ENCODE measurements around the gene SDR42E1. TPM values are rescaled to one million over a fixed set of nuclear protein-coding genes. Genes with fewer than 3 reads are reported as not detected.

The SDR42E1 gene
- total RNA-seq, 1 experiment from 2014 or later, result 17.4 TPM

DNA sequence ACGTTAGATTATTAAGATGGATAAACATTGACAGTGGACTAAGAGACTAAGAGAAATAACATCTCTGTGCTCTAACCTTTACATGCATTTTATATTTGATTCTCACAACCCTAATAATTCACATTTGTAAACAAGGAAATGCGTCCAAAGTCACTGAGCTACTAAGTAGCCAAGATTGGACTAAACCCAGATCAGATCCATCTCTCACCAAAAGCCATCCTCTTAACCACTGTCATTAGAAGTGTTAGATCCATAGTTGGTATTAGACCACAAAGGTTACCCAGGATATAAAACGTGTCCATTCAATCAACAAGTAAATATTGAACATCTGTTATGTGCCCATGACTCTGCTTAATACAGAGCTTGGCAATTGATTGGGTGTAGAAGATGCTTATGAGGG is 29.0 kb upstream of the SDR42E1 start:
- DNase-seq (ENCODE audit: low read depth, low spot score) (no peak), ATAC-seq (no peak)
- no peaks in the 10 kb centered on the region for H3K9me3 ChIP-seq (ENCODE audit: control insufficient read depth in 1 of 2, insufficient read depth in 1 of 2, low read depth in 1 of 2, low read length in 2 of 2)
- TF ChIP-seq CEBPB (IDR thresholded peaks at IDR 0.05; ENCODE audit: low read depth) (no peak), SP1 (IDR thresholded peaks at IDR 0.05; ENCODE audit: low read depth) (no peak), POLR2A (IDR thresholded peaks at IDR 0.05; ENCODE audit: borderline replicate concordance, extremely low read depth, insufficient read depth, insufficient read length) (no peak), ZNF274 (IDR thresholded peaks at IDR 0.05; ENCODE audit: low read depth, low read length) (no peak), FOSL1 (IDR thresholded peaks at IDR 0.05; ENCODE audit: low read depth) (no peak)
- CTCF ChIA-PET, result interaction anchor here (1.3 kb wide), 1 partner anchor 43 kb away, joined by 3 read pairs; no protein-coding TSS in a partner anchor
- peaks cover 52% of the 10 kb centered on the region for H3K27me3 ChIP-seq (ENCODE audit: insufficient read depth, low read length)
- H3K27ac ChIP-seq (ENCODE audit: low read depth, low read length), result no peak overlapping the region
- peaks cover 0 to 5% of the 10 kb centered on the region in 2 experiments; a peak in 1 of 4 replicates for H3K4me1 ChIP-seq (ENCODE audit: control insufficient read depth in 1 of 2, insufficient read depth in 2 of 2, low read length in 2 of 2)
- H3K4me2 ChIP-seq (ENCODE audit: low read length), result no peak overlapping the region
- no peaks in the 10 kb centered on the region for H3K79me2 ChIP-seq (ENCODE audit: insufficient read depth, low read length)
- no peak overlapping the region for H3K9ac ChIP-seq (ENCODE audit: low read length)
- intact Hi-C loops (cut with micrococcal nuclease), result no loop called here
- H2AFZ ChIP-seq (ENCODE audit: low read depth, low read length, poor library complexity, severe bottlenecking), result no peak overlapping the region
- RAD21 ChIA-PET (ENCODE audit: low non-redundant PET in 1 of 2, low total read pairs in 2 of 2, uncharacterized antibody in 2 of 2, unreplicated experiment in 2 of 2), result no interaction called here
- BruUV-seq (replicated peaks), result no TSS peak
- H3K4me3 ChIP-seq (replicated peaks in 1 of 2; ENCODE audit: low read depth in 1 of 2, low read length in 2 of 2), result no peak overlapping the region
- no peaks in the 10 kb centered on the region for H3K9me2 ChIP-seq (ENCODE audit: insufficient read depth)
- no peaks in the 10 kb centered on the region for H3K36me3 ChIP-seq (ENCODE audit: control insufficient read depth in 1 of 2, insufficient read depth in 2 of 2, low read length in 2 of 2)
- POLR2A ChIA-PET, result no interaction called here
- H4K20me1 ChIP-seq (ENCODE audit: insufficient read depth), result no peaks in the 10 kb centered on the region

DNA sequence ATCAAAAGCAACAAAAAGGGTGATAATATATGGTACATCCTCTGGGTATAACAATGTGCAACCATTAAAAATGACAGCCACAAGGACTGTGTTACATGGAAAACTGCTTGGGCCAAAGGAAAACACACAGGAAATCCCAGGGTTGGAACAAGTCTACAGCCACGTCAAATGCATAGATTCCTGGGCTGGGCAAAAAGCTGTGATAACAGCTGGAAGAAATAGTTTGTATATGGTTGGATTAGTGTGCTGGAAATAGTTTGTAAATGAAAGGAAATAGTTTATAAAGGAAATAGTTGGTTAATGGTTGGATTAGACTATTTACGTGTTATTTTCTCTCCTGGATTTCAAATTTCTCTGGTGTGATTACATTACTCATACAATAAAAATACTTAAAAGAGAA is 26.4 kb upstream of the SDR42E1 start:
- intact Hi-C loops (cut with micrococcal nuclease), result no loop called here
- H2AFZ ChIP-seq (ENCODE audit: low read depth, low read length, poor library complexity, severe bottlenecking), result no peak overlapping the region
- ChIA-PET RAD21 (ENCODE audit: low non-redundant PET in 1 of 2, low total read pairs in 2 of 2, uncharacterized antibody in 2 of 2, unreplicated experiment in 2 of 2) (no interaction called here), POLR2A (no interaction called here), CTCF (no interaction called here)
- no peak for TF ChIP-seq EGR1 (IDR thresholded peaks at IDR 0.05; ENCODE audit: low read depth)
- TF ChIP-seq ZNF274 (IDR thresholded peaks at IDR 0.05; ENCODE audit: low read depth, low read length), result no peak
- TF ChIP-seq TCF7L2 (IDR thresholded peaks at IDR 0.05; ENCODE audit: borderline replicate concordance, extremely low read depth, insufficient read depth, insufficient read length), result no peak
- TF ChIP-seq, protein P1, sequence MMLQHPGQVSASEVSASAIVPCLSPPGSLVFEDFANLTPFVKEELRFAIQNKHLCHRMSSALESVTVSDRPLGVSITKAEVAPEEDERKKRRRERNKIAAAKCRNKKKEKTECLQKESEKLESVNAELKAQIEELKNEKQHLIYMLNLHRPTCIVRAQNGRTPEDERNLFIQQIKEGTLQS (IDR thresholded peaks at IDR 0.05), result no peak
- TF ChIP-seq YY1 (IDR thresholded peaks at IDR 0.05; ENCODE audit: extremely low read depth, insufficient replicate concordance, low read depth, low read length), result no peak
- TF ChIP-seq, protein P2, sequence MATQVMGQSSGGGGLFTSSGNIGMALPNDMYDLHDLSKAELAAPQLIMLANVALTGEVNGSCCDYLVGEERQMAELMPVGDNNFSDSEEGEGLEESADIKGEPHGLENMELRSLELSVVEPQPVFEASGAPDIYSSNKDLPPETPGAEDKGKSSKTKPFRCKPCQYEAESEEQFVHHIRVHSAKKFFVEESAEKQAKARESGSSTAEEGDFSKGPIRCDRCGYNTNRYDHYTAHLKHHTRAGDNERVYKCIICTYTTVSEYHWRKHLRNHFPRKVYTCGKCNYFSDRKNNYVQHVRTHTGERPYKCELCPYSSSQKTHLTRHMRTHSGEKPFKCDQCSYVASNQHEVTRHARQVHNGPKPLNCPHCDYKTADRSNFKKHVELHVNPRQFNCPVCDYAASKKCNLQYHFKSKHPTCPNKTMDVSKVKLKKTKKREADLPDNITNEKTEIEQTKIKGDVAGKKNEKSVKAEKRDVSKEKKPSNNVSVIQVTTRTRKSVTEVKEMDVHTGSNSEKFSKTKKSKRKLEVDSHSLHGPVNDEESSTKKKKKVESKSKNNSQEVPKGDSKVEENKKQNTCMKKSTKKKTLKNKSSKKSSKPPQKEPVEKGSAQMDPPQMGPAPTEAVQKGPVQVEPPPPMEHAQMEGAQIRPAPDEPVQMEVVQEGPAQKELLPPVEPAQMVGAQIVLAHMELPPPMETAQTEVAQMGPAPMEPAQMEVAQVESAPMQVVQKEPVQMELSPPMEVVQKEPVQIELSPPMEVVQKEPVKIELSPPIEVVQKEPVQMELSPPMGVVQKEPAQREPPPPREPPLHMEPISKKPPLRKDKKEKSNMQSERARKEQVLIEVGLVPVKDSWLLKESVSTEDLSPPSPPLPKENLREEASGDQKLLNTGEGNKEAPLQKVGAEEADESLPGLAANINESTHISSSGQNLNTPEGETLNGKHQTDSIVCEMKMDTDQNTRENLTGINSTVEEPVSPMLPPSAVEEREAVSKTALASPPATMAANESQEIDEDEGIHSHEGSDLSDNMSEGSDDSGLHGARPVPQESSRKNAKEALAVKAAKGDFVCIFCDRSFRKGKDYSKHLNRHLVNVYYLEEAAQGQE (IDR thresholded peaks at IDR 0.05; ENCODE audit: low read depth), result no peak
- TF ChIP-seq CEBPB (IDR thresholded peaks at IDR 0.05; ENCODE audit: low read depth), result no peak
- TF ChIP-seq, protein P3, sequence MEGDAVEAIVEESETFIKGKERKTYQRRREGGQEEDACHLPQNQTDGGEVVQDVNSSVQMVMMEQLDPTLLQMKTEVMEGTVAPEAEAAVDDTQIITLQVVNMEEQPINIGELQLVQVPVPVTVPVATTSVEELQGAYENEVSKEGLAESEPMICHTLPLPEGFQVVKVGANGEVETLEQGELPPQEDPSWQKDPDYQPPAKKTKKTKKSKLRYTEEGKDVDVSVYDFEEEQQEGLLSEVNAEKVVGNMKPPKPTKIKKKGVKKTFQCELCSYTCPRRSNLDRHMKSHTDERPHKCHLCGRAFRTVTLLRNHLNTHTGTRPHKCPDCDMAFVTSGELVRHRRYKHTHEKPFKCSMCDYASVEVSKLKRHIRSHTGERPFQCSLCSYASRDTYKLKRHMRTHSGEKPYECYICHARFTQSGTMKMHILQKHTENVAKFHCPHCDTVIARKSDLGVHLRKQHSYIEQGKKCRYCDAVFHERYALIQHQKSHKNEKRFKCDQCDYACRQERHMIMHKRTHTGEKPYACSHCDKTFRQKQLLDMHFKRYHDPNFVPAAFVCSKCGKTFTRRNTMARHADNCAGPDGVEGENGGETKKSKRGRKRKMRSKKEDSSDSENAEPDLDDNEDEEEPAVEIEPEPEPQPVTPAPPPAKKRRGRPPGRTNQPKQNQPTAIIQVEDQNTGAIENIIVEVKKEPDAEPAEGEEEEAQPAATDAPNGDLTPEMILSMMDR (IDR thresholded peaks at IDR 0.05 in 2 of 3, conservative IDR thresholded peaks at IDR 0.05 in 1 of 3; ENCODE audit: borderline replicate concordance in 1 of 3, insufficient read depth in 1 of 3, low read depth in 2 of 3, low read length in 2 of 3), result no peak
- no peaks in the 10 kb centered on the region for H3K36me3 ChIP-seq (ENCODE audit: control insufficient read depth in 1 of 2, insufficient read depth in 2 of 2, low read length in 2 of 2)
- no peaks in the 10 kb centered on the region for H3K79me2 ChIP-seq (ENCODE audit: insufficient read depth, low read length)
- peaks cover 58% of the 10 kb centered on the region for H3K27me3 ChIP-seq (ENCODE audit: insufficient read depth, low read length)
- no peaks in the 10 kb centered on the region for H3K9me3 ChIP-seq (ENCODE audit: control insufficient read depth in 1 of 2, insufficient read depth in 1 of 2, low read depth in 1 of 2, low read length in 2 of 2)
- H3K27ac ChIP-seq (ENCODE audit: low read depth, low read length), result no peak overlapping the region
- ATAC-seq (no peak), DNase-seq (ENCODE audit: low read depth, low spot score) (no peak)
- H3K4me2 ChIP-seq (ENCODE audit: low read length), result no peak overlapping the region
- no peaks in the 10 kb centered on the region for H3K9me2 ChIP-seq (ENCODE audit: insufficient read depth)
- no peaks in the 10 kb centered on the region for H4K20me1 ChIP-seq (ENCODE audit: insufficient read depth)
- no peak overlapping the region for H3K9ac ChIP-seq (ENCODE audit: low read length)
- BruUV-seq (replicated peaks), result no TSS peak
- H3K4me1 ChIP-seq (ENCODE audit: control insufficient read depth in 1 of 2, insufficient read depth in 2 of 2, low read length in 2 of 2), result peaks cover 0 to 12% of the 10 kb centered on the region in 2 experiments; a peak in 1 of 4 replicates
- no peak overlapping the region for H3K4me3 ChIP-seq (replicated peaks in 1 of 2; ENCODE audit: low read depth in 1 of 2, low read length in 2 of 2)
